CD4-positive, alpha-beta T cell treated with Interleukin-1 beta for 1 hour (primary cell): ENCODE measurements around the gene OSBP2.

Source experiments
- DNase-seq, 2 donors: peaks; one replicate each; pipeline ENCODE4 v3.0.0-alpha.2; 2020 to 2022

Gene OSBP2

DNA sequence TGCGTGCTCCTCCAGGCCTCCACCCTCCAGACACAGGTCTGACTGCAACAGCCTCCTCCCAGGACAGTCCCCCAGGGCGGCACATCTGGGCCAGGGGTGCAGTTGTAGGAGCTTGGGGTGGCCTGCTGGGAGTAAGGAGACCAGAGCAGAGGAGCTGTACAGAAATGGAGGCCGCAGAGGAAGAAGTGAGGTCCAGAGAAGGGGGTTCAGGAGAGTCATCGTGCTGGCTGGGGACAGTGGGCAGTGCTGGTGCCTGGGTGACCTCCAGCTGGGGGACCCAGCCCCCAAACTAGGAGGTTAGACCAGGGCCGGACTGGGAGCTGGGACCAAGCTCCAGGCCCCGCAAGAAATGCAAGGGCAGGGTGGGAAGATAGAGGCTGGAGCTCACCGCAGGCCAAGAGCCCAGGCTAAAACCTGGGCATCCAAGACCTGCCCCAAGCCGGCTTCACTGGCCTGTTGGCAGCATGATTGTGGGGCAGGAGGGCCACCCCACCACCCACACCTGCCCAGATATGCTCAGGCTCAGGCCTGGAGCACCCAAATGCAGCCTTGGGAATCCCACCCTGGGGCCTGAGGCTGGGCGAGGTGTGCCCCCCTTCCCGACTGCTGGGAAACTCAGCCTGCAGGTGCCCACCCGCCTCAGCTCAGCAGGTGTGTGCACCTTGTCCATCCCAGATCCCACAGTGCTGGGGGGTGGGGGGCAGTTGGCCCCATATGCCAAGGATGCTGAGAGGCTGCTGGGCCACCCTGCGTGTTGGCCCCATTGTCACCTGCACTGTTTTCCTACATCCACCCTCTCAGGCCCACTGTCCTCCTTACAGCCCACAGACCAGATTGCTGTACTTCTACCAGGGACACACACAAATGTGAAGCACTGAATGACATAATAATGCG, 177.0 kb downstream of the OSBP2 start:
- no peak for DNase-seq

- DNase-seq: no peak
These were observed 177.8 kb downstream of the OSBP2 start for GRCh38 chr22:30872285-30873041.

DNA sequence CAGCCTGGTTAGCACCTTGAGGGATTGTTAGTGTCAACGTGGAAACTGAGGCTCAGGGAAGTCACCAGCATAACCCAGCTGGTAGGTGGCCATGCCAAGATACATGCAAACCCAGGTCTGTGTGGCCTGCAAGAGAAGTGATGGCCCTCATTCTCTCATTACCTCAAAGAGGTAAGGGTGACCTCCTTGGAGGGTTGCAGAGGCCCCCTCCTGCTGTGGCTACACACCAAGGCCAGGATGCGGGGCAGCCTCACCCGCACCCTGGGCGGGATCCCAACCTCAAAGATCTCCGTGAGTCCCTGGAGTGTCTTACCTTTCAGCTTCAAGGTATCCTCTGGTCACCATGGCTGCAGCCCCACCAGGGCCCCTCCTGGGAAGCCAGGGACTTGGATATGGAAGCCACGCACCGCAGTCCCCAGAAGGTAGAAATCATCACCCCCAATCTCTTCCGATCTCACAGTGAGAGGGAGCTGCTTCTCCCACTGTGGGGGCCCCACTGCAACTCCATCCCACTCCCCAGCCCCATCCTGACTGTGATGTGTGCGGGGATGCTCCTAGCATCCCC, 178.5 kb downstream of the OSBP2 start:
- no peak for DNase-seq

- DNase-seq: no peak
These were observed 179.0 kb downstream of the OSBP2 start for GRCh38 chr22:30873661-30874060.

DNA sequence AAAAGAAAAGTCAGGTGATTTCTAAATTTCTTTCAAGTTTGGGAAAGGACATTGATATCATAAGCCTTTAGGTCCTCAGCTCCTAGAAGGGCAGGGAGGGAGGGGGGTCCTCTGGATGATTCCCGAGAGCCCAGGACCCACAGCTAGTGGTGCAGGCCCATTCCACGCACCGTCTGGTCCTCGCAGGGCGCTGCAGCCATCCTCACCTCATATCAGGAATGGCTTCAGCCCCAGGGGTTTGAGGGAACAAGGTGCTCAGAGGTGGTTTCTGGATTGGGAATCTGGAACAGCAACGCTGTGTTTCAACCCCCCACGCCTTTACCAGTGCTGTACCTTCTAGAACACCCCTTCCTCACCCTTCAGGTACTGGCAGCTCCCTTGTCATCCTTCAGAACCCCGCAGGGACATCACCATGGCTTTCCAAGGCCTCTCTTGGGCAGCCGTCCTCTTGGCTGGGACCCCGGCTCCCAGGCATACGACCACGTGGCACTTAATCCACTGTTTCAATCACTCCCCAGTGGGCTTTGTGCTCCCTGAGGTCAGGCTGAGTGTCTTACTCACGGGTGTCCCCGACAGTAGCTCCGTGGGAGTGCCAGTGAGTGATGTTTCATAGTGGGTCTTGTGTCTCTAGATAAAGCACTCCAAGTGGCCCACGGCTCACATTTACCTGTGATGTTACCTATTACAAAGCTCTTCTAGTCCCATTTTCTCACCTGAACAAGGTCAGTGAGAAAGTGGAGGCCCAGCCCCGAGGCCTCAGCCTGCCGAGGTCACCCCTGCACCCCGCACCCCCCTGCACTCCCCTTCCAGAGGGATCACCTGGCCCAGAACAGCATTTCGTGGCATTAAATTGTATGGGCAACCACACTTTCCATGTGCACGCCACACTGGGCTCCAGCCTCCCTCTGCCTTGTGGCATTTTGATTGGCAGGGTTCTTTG, 180.0 kb downstream of the OSBP2 start:
- no peak for DNase-seq

DNA sequence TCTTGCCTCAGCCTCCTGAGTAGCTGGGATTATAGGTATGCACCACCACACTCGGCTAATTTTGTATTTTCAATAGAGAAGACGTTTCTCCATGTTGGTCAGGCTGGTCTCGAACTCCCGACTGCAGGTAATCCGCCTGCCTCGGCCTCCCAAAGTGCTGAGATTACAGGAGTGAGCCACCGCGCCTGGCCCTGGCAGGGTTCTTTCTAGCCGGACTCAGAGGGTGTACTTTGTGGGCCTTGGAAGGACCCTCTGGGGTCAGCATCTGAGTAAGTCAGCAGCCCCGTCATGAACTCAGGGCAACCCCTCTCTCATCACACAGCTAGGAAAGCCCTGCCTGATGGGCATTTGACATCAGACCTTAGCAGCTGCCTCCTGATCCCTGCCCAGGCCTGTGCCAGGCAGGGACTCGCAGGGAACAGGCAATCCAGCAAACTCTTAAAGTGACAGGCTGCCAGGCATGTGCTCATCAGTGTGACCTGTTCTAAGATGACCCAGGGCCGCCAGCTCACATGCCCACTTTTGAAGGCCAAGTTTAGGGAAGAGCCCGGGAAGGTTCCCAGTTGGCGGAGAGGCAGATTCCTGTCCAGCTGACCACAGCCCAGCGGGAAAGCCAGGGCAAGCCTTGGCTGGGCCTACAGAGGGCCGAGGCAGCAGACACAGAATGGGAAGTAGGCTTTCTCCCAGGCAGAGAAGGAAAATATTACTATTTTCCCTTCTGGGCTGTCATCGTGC, 181.0 kb downstream of the OSBP2 start:
- no peak for DNase-seq

- no peak for DNase-seq
These were observed 181.6 kb downstream of the OSBP2 start for GRCh38 chr22:30876221-30876751.

GRCh38 chr22:30876915-30877553, 182.4 kb downstream of the OSBP2 start:
- DNase-seq: no peak

DNA sequence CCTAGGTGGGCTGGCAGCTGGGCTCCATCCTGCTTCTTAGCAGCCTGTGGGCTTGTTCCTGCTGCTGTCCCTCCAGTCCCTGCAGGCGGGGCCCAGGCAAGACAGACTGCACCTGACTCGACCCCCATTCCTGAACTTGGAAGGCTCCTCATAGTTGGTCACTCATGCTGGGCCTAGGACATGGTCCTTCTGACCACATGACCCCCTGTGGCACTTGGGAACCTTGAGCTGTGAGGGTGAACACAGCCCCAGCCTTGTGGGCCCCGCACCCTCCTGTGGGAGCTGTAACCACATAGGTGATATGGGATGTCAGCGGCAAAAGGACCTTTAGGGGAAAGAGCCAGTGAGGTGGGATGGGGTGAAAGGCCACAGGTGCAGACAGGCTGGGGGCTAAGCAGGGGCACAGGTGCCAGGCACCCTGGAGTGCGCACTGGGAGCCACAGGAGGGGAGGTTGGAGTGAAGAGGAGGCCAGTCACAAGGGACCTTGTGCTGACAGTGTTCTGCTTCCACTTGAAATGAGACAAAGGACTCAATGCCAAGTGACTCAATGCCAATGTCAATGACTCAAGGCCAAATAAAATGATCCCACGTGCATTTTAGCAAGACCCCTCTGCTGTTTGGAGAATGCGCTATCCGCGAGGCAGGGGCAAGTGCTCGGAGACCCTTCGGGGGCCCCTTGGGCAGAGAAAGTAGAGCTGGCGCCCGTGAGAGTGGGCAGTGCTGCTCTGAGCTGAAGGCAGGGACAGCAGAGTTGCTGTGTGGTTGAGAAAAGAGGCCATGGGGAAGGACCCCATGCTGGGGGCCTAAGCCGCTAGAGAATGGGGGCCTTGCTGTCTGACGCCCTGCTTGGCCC, 183.2 kb downstream of the OSBP2 start:
- DNase-seq: no peak

DNA sequence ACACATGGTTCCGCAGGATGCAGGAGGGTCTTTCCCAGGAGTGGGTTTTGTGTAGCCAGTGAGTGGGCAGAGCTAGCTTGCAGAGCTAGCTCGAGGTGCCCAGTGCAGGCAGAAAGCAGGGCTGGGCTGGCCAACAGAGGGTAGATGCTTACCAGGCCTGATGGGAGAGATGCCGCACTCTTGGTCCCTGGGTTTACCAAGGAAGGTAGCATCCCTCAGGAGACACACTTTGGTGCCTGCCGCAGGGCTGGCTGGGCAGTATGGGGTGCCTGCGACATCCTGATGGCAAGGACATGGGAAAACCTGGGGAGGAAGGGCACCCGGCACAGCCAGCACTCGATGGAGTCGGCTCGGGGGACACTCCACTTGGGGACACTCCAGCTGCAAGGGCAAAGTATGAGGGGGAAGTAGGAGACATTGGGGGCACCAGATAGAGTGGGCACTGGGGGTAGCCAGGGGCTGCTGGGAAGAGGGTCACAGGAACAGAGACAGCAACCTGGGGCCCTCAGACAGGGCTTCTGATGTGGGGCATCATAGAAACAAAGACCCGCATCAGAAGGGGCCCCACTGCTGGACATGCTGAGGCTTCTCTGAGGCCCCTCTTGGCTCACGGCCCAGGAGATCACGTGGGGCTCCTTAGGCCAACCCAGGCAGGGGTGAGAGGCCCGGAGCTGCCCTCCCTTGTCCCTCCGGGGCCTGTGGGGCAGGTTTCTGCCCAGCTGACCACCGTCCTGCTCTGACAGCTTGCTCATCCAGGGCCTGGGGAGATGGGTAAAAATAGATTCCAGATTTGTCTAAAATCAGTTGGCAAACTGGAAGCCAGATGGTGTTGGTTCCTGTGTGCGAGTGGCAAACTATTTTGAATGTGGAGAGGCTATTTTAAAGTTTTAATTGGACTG, 184.1 kb downstream of the OSBP2 start:
- DNase-seq: no peak

DNA sequence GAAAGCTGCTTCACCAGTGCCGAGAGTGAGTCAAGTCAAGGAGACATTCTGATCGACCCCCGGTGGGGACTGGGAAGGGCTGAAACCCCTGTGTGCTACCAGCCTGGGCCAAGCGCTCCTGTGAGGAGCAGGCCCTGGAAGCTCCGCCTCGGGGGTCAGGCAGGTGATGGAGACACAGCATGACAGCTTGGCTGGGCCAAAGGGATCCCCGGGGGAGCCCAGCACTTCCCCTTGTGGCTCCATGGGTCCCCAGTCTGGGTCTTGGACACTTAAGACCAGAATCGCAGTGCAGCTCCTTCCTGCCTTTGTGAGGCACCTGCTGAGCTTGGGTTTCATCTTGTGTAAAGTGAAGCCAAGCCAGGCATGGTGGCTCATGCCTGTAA, 184.7 kb downstream of the OSBP2 start:
- DNase-seq: no peak

- no peak for DNase-seq
These were observed 185.5 kb downstream of the OSBP2 start for GRCh38 chr22:30880181-30880601.

DNA sequence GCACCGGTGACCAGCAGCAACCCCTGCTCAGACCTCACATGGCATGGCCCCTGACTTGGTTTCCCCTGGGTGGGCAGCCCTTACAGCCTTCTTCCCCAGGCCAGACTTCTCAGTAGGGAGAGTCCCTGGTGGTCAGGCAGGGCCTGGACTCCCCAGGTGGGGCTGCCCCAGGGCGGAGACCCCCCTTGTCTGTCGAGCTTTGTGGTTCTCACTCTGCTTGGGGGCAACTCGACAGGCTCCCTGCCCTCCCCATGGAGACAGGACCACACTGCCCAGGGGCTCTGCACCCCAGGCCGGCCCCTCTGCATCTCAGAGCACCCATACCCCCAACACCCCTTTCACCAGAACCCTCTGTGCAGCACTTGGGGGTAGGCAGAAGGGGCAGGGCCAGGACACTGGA, 186.2 kb downstream of the OSBP2 start:
- no peak for DNase-seq

DNA sequence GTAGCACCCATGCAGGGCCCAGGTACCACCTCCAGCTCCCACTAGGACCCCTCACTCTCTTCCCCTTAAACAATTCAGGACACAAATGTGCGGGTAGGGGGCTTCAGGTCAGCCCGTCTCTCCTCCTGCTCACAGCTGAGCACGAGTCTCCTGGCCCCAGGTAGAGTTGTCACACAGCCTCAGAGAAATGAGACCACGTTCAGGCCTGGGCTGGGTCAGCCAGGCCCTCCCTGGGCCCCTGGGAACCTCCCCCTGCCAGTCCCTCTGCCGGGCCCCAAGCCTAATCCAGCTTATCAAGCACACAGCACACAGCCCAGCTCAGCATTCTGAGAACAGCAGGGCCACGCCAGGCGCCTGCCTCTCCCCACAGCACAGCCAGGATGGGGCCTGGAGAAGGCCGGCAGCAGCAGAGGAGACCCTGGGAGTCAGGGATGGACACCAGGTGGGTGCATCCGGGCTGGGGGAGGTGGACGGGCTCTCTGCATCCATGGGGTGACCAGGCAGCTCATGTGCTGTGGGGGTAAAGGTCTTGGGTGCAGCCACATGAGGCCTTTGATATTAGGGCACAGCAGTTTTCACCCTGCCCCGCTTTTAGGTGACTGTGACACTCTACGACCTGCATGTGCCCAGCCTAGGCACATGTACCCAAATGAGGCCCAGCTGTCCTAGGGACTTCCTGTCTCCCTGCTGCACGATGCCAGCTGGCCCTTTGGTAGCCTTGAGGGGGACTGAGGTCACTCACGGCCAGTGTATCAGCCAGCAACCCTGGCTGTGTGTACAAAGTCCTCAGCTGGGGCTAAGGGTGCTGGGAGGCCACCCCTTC, 186.9 kb downstream of the OSBP2 start:
- no peak for DNase-seq

GRCh38 chr22:30882184-30882717, 187.6 kb downstream of the OSBP2 start:
- no peak for DNase-seq

- DNase-seq: no peak
These were observed 188.4 kb downstream of the OSBP2 start for GRCh38 chr22:30882974-30883533.

- DNase-seq: no peak
These were observed 189.0 kb downstream of the OSBP2 start for GRCh38 chr22:30883586-30884145.
